GM23338 (cell line): ENCODE results near the gene LPAR1. TPM values are rescaled to one million over a fixed set of nuclear protein-coding genes. Genes with fewer than 3 reads are reported as not detected.

Source experiments
- ATAC-seq: fragments of 200-7000 bp; cut with Tn5 transposase; 3 replicates; pipeline ENCODE4 v1.9.1; 2020
- DNase-seq: peaks from one replicate; pipeline ENCODE4 v3.0.0-alpha.2; 2015; ENCODE audit warnings: low spot score
- H2AFZ ChIP-seq: fragments of 200-600 bp; sonication (generic); 2 replicates; pipeline ENCODE4 v1.8.0; 2016; ENCODE audit warnings: antibody characterized with exemption, mild to moderate bottlenecking, moderate library complexity
- H3F3A ChIP-seq: fragments of 200-600 bp; sonication (generic); replicated peaks from 2 replicates; pipeline ENCODE4 v1.8.0; 2017; ENCODE audit warnings: antibody characterized with exemption, mixed run types, low read depth
- H3K27ac ChIP-seq: fragments of 200-600 bp; sonication (generic); 2 replicates; pipeline ENCODE4 v1.6.1; 2016; ENCODE audit warnings: low read depth
- H3K27me3 ChIP-seq: fragments of 200-600 bp; sonication (generic); 2 replicates; pipeline ENCODE4 v1.8.0; 2016; ENCODE audit warnings: mild to moderate bottlenecking, mixed run types, moderate library complexity; ENCODE audit not compliant: insufficient read depth
- H3K36me3 ChIP-seq: fragments of 200-600 bp; sonication (generic); 2 replicates; pipeline ENCODE4 v1.8.0; 2016; ENCODE audit warnings: mild to moderate bottlenecking; ENCODE audit not compliant: insufficient read depth
- H3K4me1 ChIP-seq: fragments of 200-600 bp; sonication (generic); 2 replicates; pipeline ENCODE4 v1.8.0; 2016; ENCODE audit warnings: mild to moderate bottlenecking, moderate library complexity; ENCODE audit not compliant: insufficient read depth
- H3K4me2 ChIP-seq: fragments of 200-600 bp; sonication (generic); 2 replicates; pipeline ENCODE4 v1.7.1; 2017; ENCODE audit warnings: mixed run types
- H3K4me3 ChIP-seq: fragments of 200-600 bp; sonication (generic); 2 replicates; pipeline ENCODE4 v1.6.1; 2016; ENCODE audit warnings: mixed run types
- H3K79me2 ChIP-seq: fragments of 200-600 bp; sonication (generic); replicated peaks from 2 replicates; pipeline ENCODE4 v1.8.0; 2017; ENCODE audit warnings: mild to moderate bottlenecking; ENCODE audit not compliant: insufficient read depth
- H3K9me2 ChIP-seq: fragments of 200-600 bp; sonication (generic); 2 replicates; pipeline ENCODE4 v1.8.0; 2017; ENCODE audit not compliant: insufficient read depth
- H4K20me1 ChIP-seq: fragments of 200-600 bp; sonication (generic); replicated peaks from 2 replicates; pipeline ENCODE4 v1.8.0; 2017; ENCODE audit warnings: mild to moderate bottlenecking; ENCODE audit not compliant: insufficient read depth
- H3K27ac Mint-ChIP-seq: 2 replicates; pipeline ENCODE4 v1.8.0; 2020; ENCODE audit warnings: inconsistent platforms, mild to moderate bottlenecking, moderate library complexity, mixed read lengths
- H3K27me3 Mint-ChIP-seq: 3 replicates; pipeline ENCODE4 v1.8.0; 2022; ENCODE audit warnings: low read depth, mild to moderate bottlenecking, moderate library complexity, mixed read lengths, inconsistent platforms; ENCODE audit not compliant: insufficient read depth, poor library complexity
- H3K36me3 Mint-ChIP-seq: 3 replicates; pipeline ENCODE4 v1.8.0; 2021; ENCODE audit warnings: low read depth, mild to moderate bottlenecking, inconsistent platforms, moderate library complexity, mixed read lengths
- H3K4me1 Mint-ChIP-seq: 3 replicates; pipeline ENCODE4 v1.8.0; 2020; ENCODE audit warnings: mild to moderate bottlenecking, inconsistent platforms, mixed read lengths
- H3K4me3 Mint-ChIP-seq: 3 replicates; pipeline ENCODE4 v1.8.0; 2021; ENCODE audit warnings: moderate library complexity, mild to moderate bottlenecking, inconsistent platforms, mixed read lengths
- H3K9me3 Mint-ChIP-seq: 3 replicates; pipeline ENCODE4 v1.8.0; 2020; ENCODE audit warnings: moderate library complexity, mild to moderate bottlenecking, inconsistent platforms, mixed read lengths
- CTCF ChIP-seq, 2 experiments: fragments of 200-600 bp in 1 of 2; sonication (generic) in 1 of 2; conservative IDR thresholded peaks; 2 replicates each; pipeline versions ENCODE4 v1.5.1 to v1.6.1; 2016 to 2017; ENCODE audit warnings: antibody characterized with exemption in 2 of 2, low read depth in 2 of 2, mild to moderate bottlenecking in 2 of 2, moderate library complexity in 1 of 2
- EZH2 ChIP-seq: fragments of 200-600 bp; sonication (generic); IDR thresholded peaks from one replicate; pipeline ENCODE4 v1.8.0; 2017; ENCODE audit warnings: antibody characterized with exemption, mild to moderate bottlenecking, low read depth; ENCODE audit not compliant: unreplicated experiment
- EZH2phosphoT487 ChIP-seq: fragments of 200-600 bp; sonication (generic); IDR thresholded peaks from one replicate; pipeline ENCODE4 v1.8.1; 2018; ENCODE audit warnings: antibody characterized with exemption; ENCODE audit not compliant: unreplicated experiment
- NANOG ChIP-seq: IDR thresholded peaks from 2 replicates; pipeline ENCODE4 v1.6.1; 2016; ENCODE audit warnings: antibody characterized with exemption, borderline replicate concordance
- REST ChIP-seq: IDR thresholded peaks from one replicate; pipeline ENCODE4 v1.6.1; 2018; ENCODE audit warnings: antibody characterized with exemption; ENCODE audit not compliant: unreplicated experiment
- STAT1 ChIP-seq: IDR thresholded peaks from one replicate; pipeline ENCODE4 v1.6.1; 2016; ENCODE audit warnings: antibody characterized with exemption; ENCODE audit not compliant: unreplicated experiment
- ZNF462 ChIP-seq: fragments of 250-450 bp; sonication (Bioruptor Pico); IDR thresholded peaks from 2 replicates; pipeline ENCODE4 v1.5.0; 2020; ENCODE audit warnings: mild to moderate bottlenecking, moderate library complexity
- polyA plus RNA-seq: library from polyadenylated mRNA; unstranded; fragments of >200 nt; fragmentation: Nextera tagmentation; extraction: Ambion mirVana; gene quantifications from 2 replicates; pipeline ENCODE4 v1.2.1, GENCODE V29; 2016
- total RNA-seq: library from RNA; depleted of rRNA; stranded (reverse); fragments of >200 nt; shearing (Covaris generic); gene quantifications from 2 replicates; pipeline ENCODE4 v1.2.3, GENCODE V29; 2014

LPAR1 gene
- total and polyA plus RNA-seq, 2 experiments from 2014 or later, result 1.0 to 3.8 TPM

- TF ChIP-seq CTCF (conservative IDR thresholded peaks at IDR 0.05; ENCODE audit: low read depth in 2 of 2) (no peak), EZH2phosphoT487 (no peak), ZNF462 (CRISPR knock-in tag) (no peak), NANOG (no peak), STAT1 (no peak), EZH2 (no peak)
Observed at GRCh38 chr9:110891760-110892159, 146.5 kb downstream of the LPAR1 start (continued).

GRCh38 chr9:110890416-110890815 is 147.9 kb downstream of the LPAR1 start:
- Histone ChIP-seq H3K4me3 (no peak overlapping the region), H3K9me2 (no peaks in the 10 kb centered on the region), H3K4me1 (peaks cover under 1% of the 10 kb centered on the region; the same call in 1 of the 2 replicates), H3K79me2 (no peaks in the 10 kb centered on the region), H3K36me3 (no peaks in the 10 kb centered on the region), H3F3A (no peaks in the 10 kb centered on the region), H3K27ac (no peak overlapping the region), H3K27me3 (no peaks in the 10 kb centered on the region), H4K20me1 (no peaks in the 10 kb centered on the region), H2AFZ (no peak overlapping the region), H3K4me2 (no peak overlapping the region)
- ATAC-seq (no peak), DNase-seq (peak; percentile 13)
- no peaks in the 10 kb centered on the region; the same call in 2 of the 3 replicates for H3K4me1 Mint-ChIP-seq
- no peak overlapping the region for H3K27ac Mint-ChIP-seq
- H3K9me3 Mint-ChIP-seq, result no peaks in the 10 kb centered on the region
- H3K27me3 Mint-ChIP-seq, result no peaks in the 10 kb centered on the region
- no peaks in the 10 kb centered on the region for H3K36me3 Mint-ChIP-seq
- H3K4me3 Mint-ChIP-seq, result no peak overlapping the region
- no peak for TF ChIP-seq NANOG
- no peak for TF ChIP-seq REST
- TF ChIP-seq CTCF (conservative IDR thresholded peaks at IDR 0.05; ENCODE audit: low read depth in 2 of 2), result no peak
